IMR-90 (cell line): ENCODE measurements around the gene TSC1. TPM values are rescaled to one million over a fixed set of nuclear protein-coding genes. Genes with fewer than 3 reads are reported as not detected.
A peak's percentile ranks its signal among the peaks of the same experiment; 100 is the strongest.

Experiments used
- ATAC-seq: fragments of 200-7000 bp; cut with Tn5 transposase; 2 replicates; pipeline ENCODE4 v1.9.1; 2020; ENCODE audit warnings: low read depth, mild to moderate bottlenecking, moderate library complexity
- BruUV-seq: library from RNA; stranded (reverse); fragments of 400-500 nt; replicated peaks from 2 replicates; lab custom pipeline; 2021; lab: Mats Ljungman, UMichigan
- CTCF ChIA-PET: fragments of 300-600 bp; formaldehyde crosslinking; extraction: SDS; loops from one replicate; lab custom pipeline; 2021; ENCODE audit warnings: antibody characterized with exemption; lab: Yijun Ruan, JAX
- POLR2A ChIA-PET: fragments of 300-600 bp; sonication (Branson Sonifier 250); formaldehyde crosslinking; loops from one replicate; lab custom pipeline; 2022; ENCODE audit warnings: antibody characterized with exemption; ENCODE audit not compliant: unreplicated experiment; lab: Charles Lee
- DNase-seq: peaks from one replicate; pipeline ENCODE4 v3.0.0; 2013
- H2AFZ ChIP-seq: replicated peaks from 2 replicates; pipeline ENCODE3; 2013; ENCODE audit warnings: low read length, mild to moderate bottlenecking; ENCODE audit not compliant: poor library complexity
- H2AK5ac ChIP-seq: 2 replicates; pipeline ENCODE4 v1.6.1; 2013; ENCODE audit warnings: low read depth, low read length, inconsistent platforms
- H2AK9ac ChIP-seq: replicated peaks from 2 replicates; pipeline ENCODE3; 2013; ENCODE audit warnings: mild to moderate bottlenecking, low read depth, low read length, moderate library complexity; ENCODE audit not compliant: poor library complexity
- H2BK120ac ChIP-seq: 2 replicates; pipeline ENCODE4 v1.6.1; 2013; ENCODE audit warnings: low read depth, low read length, inconsistent platforms
- H2BK15ac ChIP-seq: 3 replicates; pipeline ENCODE4 v1.6.1; 2013; ENCODE audit warnings: low read depth, low read length, inconsistent platforms
- H2BK20ac ChIP-seq: 2 replicates; pipeline ENCODE4 v1.6.1; 2013; ENCODE audit warnings: low read depth, mild to moderate bottlenecking, inconsistent platforms, low read length, moderate library complexity
- H2BK5ac ChIP-seq: 2 replicates; pipeline ENCODE4 v1.6.1; 2013; ENCODE audit warnings: mild to moderate bottlenecking, low read depth, low read length, inconsistent platforms; ENCODE audit not compliant: poor library complexity, severe bottlenecking
- H3K14ac ChIP-seq: replicated peaks from 2 replicates; pipeline ENCODE4 v1.6.1; 2013; ENCODE audit warnings: low read depth, low read length, inconsistent platforms
- H3K18ac ChIP-seq: 2 replicates; pipeline ENCODE4 v1.6.1; 2013; ENCODE audit warnings: low read depth, low read length, control low read depth
- H3K23ac ChIP-seq: 2 replicates; pipeline ENCODE4 v1.6.1; 2013; ENCODE audit warnings: low read depth, low read length, inconsistent platforms
- H3K27ac ChIP-seq: 2 replicates; pipeline ENCODE4 v1.5.1; 2013; ENCODE audit warnings: mild to moderate bottlenecking, control low read depth, low read length; ENCODE audit not compliant: insufficient read depth
- H3K27me3 ChIP-seq: 2 replicates; pipeline ENCODE4 v1.6.1; 2013; ENCODE audit warnings: low read length; ENCODE audit not compliant: control insufficient read depth, insufficient read depth
- H3K36me3 ChIP-seq: 2 replicates; pipeline ENCODE4 v1.6.1; 2013; ENCODE audit warnings: low read length, mixed read lengths; ENCODE audit not compliant: control insufficient read depth, insufficient read depth
- H3K4ac ChIP-seq: 2 replicates; pipeline ENCODE4 v1.6.1; 2013; ENCODE audit warnings: low read depth, low read length, inconsistent platforms
- H3K4me1 ChIP-seq: 2 replicates; pipeline ENCODE4 v1.6.1; 2013; ENCODE audit warnings: low read length, mixed read lengths; ENCODE audit not compliant: control insufficient read depth, insufficient read depth
- H3K4me2 ChIP-seq: 2 replicates; pipeline ENCODE4 v1.6.1; 2013; ENCODE audit warnings: low read depth, mild to moderate bottlenecking, control low read depth, low read length, moderate library complexity
- H3K4me3 ChIP-seq: 2 replicates; pipeline ENCODE4 v1.5.1; 2013; ENCODE audit warnings: low read depth, mild to moderate bottlenecking, control low read depth, low read length, moderate library complexity; ENCODE audit not compliant: insufficient read depth
- H3K56ac ChIP-seq: 2 replicates; pipeline ENCODE4 v1.6.1; 2013; ENCODE audit warnings: low read length, inconsistent platforms; ENCODE audit not compliant: insufficient read depth; ENCODE audit errors: extremely low read depth
- H3K79me1 ChIP-seq, 2 experiments: 2 replicates each; pipeline ENCODE4 v1.6.1; 2013; ENCODE audit warnings: low read length in 2 of 2, inconsistent platforms in 1 of 2, low read depth in 1 of 2
- H3K9ac ChIP-seq: 2 replicates; pipeline ENCODE4 v1.6.1; 2013; ENCODE audit warnings: low read depth, low read length, control low read depth
- H3K9me1 ChIP-seq: 2 replicates; pipeline ENCODE4 v1.6.1; 2013; ENCODE audit warnings: low read length, inconsistent platforms; ENCODE audit not compliant: insufficient read depth
- H3K9me3 ChIP-seq: 2 replicates; pipeline ENCODE4 v1.6.1; 2013; ENCODE audit warnings: low read length; ENCODE audit not compliant: control insufficient read depth, insufficient read depth
- H4K20me1 ChIP-seq: 2 replicates; pipeline ENCODE4 v1.6.1; 2013; ENCODE audit warnings: low read length, inconsistent platforms; ENCODE audit not compliant: insufficient read depth
- H4K5ac ChIP-seq: 2 replicates; pipeline ENCODE4 v1.6.1; 2013; ENCODE audit warnings: mild to moderate bottlenecking, low read depth, low read length, control low read depth
- H4K8ac ChIP-seq, 2 experiments: 2 replicates each; pipeline ENCODE4 v1.6.1; 2013; ENCODE audit warnings: low read depth in 2 of 2, low read length in 2 of 2, control low read depth in 1 of 2, inconsistent platforms in 1 of 2
- H4K91ac ChIP-seq: 2 replicates; pipeline ENCODE4 v1.6.1; 2013; ENCODE audit warnings: low read depth, low read length, inconsistent platforms; ENCODE audit not compliant: insufficient read depth
- MAFK ChIP-seq: IDR thresholded peaks from 2 replicates; pipeline ENCODE4 v1.6.1; 2012; ENCODE audit warnings: low read depth, low read length, improper control_type of control experiment
- SMC3 ChIP-seq: fragments of 150-350 bp; IDR thresholded peaks from 2 replicates; pipeline ENCODE4 v1.6.1; 2016; ENCODE audit warnings: low read depth, mild to moderate bottlenecking, antibody characterized with exemption, low read length, moderate library complexity
- WGBS, 2 experiments: methylation state at CpG; one replicate each; pipeline versions ENCODE4 v1.1.5 to v1.1.7; 2013; ENCODE audit warnings: missing lambda C conversion rate in 2 of 2; ENCODE audit not compliant: insufficient read length in 1 of 2; ENCODE audit errors: extremely low coverage in 2 of 2; 5-methylcytosine and 5-hydroxymethylcytosine counted together
- dilution Hi-C: fragments of 300-500 bp; cut with HindIII; formaldehyde crosslinking; loops from one replicate; pipeline ENCODE4 v1.14.3; 2018; ENCODE audit warnings: low sequenced_read_pairs; ENCODE audit not compliant: unreplicated experiment
- in situ Hi-C: fragments of 300-500 bp; cut with MboI; formaldehyde crosslinking; loops from 3 replicates; pipeline ENCODE4 v1.14.3; 2019; ENCODE audit warnings: low sequenced_read_pairs, inconsistent platforms, mixed read lengths
- intact Hi-C: fragments of 100-400 bp; cut with micrococcal nuclease; formaldehyde crosslinking; loops from 2 replicates; pipeline ENCODE4 v1.10.0; 2022
- polyA plus RNA-seq, 3 experiments: library from polyadenylated mRNA; depleted of rRNA; stranded (reverse); fragments of >200 nt; gene quantifications; 2 replicates each; pipeline ENCODE4 v1.2.3, GENCODE V29; 2012; ENCODE audit warnings: low replicate concordance in 1 of 3
- total RNA-seq: library from RNA; depleted of rRNA; stranded (reverse); fragments of >200 nt; gene quantifications from 2 replicates; pipeline ENCODE4 v1.2.3, GENCODE V29; 2012

Gene TSC1
- total and polyA plus RNA-seq, 2 of the 4 experiments (the other 2 are of a cell fraction), result 25.7 to 56.3 TPM

- Histone ChIP-seq H3K36me3 (peaks cover 3% of the 10 kb centered on the region), H2BK20ac (no peak overlapping the region), H3K56ac (no peak overlapping the region), H3K27me3 (no peaks in the 10 kb centered on the region), H3K9me3 (no peaks in the 10 kb centered on the region), H3K9ac (no peak overlapping the region), H4K5ac (no peak overlapping the region), H4K8ac (no peak overlapping the region; a peak in 1 of 4 replicates), H3K4me1 (peaks cover 11% of the 10 kb centered on the region), H4K91ac (no peak overlapping the region), H3K4ac (peak overlapping the region; percentile 11; the same call in 1 of the 2 replicates), H3K18ac (no peak overlapping the region), H3K14ac (no peak overlapping the region), H3K4me3 (no peak overlapping the region), H3K27ac (no peak overlapping the region), H2AFZ (no peak overlapping the region), H2AK5ac (peak overlapping the region; percentile 21; the same call in 1 of the 2 replicates), H2BK120ac (peak overlapping the region; percentile 5; the same call in 1 of the 2 replicates), H3K79me1 (peaks cover 47 to 81% of the 10 kb centered on the region in 2 experiments), H3K4me2 (peak overlapping the region; percentile 13; the same call in 1 of the 2 replicates), H2BK15ac (no peak overlapping the region), H2BK5ac (peak overlapping the region; percentile 26), H3K9me1 (peaks cover 15% of the 10 kb centered on the region), H4K20me1 (peaks cover 32% of the 10 kb centered on the region; the same call in 1 of the 2 replicates), H2AK9ac (no peak overlapping the region), H3K23ac (0 out of 2 replicates have a peak overlapping the region, but pooled peaks have one; percentile 67)
- in situ Hi-C loops, result no loop called here
- no CpG with 5 or more reads among the region's 7 CpGs for WGBS, 2 experiments
- DNase-seq (peak; percentile 27), ATAC-seq (peak; percentile 30)
- ChIA-PET POLR2A (no interaction called here), CTCF (no interaction called here)
- dilution Hi-C loops, result no loop called here
- no TSS peak for BruUV-seq
- intact Hi-C loops, result no loop called here
- TF ChIP-seq SMC3 (no peak), MAFK (no peak)
Observed at GRCh38 chr9:132937463-132937901, 6.9 kb downstream of the TSC1 start.
